GM19455 (cell line): ENCODE results near the gene LMAN1L.

Experiments used
- ATAC-seq: cut with Tn5 transposase; IDR thresholded peaks from one replicate; pipeline ENCODE4 v1.9.1; 2021; ENCODE audit not compliant: unreplicated experiment

The LMAN1L gene

GRCh38 chr15:74793135-74794028 is 19.3 kb upstream of the LMAN1L start:
- ATAC-seq: no peak

- no peak for ATAC-seq
Measured at GRCh38 chr15:74794248-74794969, 18.2 kb upstream of the LMAN1L start.

GRCh38 chr15:74794970-74795349 is 17.7 kb upstream of the LMAN1L start:
- no peak for ATAC-seq

- no peak for ATAC-seq
Measured at GRCh38 chr15:74795966-74796625, 16.5 kb upstream of the LMAN1L start.

GRCh38 chr15:74798388-74799254 is 14.0 kb upstream of the LMAN1L start:
- no peak for ATAC-seq

GRCh38 chr15:74799255-74799855 is 13.3 kb upstream of the LMAN1L start:
- no peak for ATAC-seq

GRCh38 chr15:74799856-74800558 is 12.6 kb upstream of the LMAN1L start:
- peak; percentile 74 for ATAC-seq

GRCh38 chr15:74800559-74801094 is 12.0 kb upstream of the LMAN1L start:
- ATAC-seq: no peak

GRCh38 chr15:74801311-74801997 is 11.2 kb upstream of the LMAN1L start:
- ATAC-seq: no peak

GRCh38 chr15:74802290-74802689 is 10.3 kb upstream of the LMAN1L start:
- no peak for ATAC-seq

- no peak for ATAC-seq
Measured at GRCh38 chr15:74802862-74803447, 9.7 kb upstream of the LMAN1L start.

GRCh38 chr15:74804935-74805334 is 7.7 kb upstream of the LMAN1L start:
- no peak for ATAC-seq

- no peak for ATAC-seq
Measured at GRCh38 chr15:74807282-74807681, 5.4 kb upstream of the LMAN1L start.

GRCh38 chr15:74808078-74808839 is 4.4 kb upstream of the LMAN1L start:
- ATAC-seq: no peak

- no peak for ATAC-seq
Measured at GRCh38 chr15:74808840-74809229, 3.8 kb upstream of the LMAN1L start.

- ATAC-seq: no peak
Measured at GRCh38 chr15:74809242-74809641, 3.4 kb upstream of the LMAN1L start.

- ATAC-seq: no peak
Measured at GRCh38 chr15:74809956-74810355, 2.7 kb upstream of the LMAN1L start.
